Measurements from ENCODE around the gene ADARB2.

Gene ADARB2

DNA sequence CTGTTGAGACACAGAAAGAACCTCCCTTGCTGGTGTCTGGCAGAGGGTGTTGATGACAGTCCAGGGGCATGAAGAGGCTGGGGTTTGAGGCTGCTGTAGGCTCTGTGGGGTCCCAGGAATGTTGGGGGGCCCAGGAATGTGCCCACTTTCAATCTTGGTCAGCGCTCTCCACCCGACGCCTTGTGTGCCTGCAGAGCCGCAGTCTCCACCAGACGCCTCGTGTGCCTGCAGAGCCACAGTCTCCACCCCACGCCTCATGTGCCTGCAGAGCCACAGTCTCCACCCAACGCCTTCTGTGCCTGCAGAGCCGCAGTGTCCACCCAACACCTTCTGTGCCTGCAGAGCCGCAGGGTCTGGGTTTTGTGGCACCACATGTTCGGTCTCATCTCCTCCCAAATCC lies 84.0 kb downstream of the ADARB2 start:
- DNase-seq (ENCODE audit: low read depth) = no peak
- no peak overlapping the region for H3K4me3 ChIP-seq (ENCODE audit: control insufficient read depth, low read depth, low read length)
- TF ChIP-seq, protein P1, sequence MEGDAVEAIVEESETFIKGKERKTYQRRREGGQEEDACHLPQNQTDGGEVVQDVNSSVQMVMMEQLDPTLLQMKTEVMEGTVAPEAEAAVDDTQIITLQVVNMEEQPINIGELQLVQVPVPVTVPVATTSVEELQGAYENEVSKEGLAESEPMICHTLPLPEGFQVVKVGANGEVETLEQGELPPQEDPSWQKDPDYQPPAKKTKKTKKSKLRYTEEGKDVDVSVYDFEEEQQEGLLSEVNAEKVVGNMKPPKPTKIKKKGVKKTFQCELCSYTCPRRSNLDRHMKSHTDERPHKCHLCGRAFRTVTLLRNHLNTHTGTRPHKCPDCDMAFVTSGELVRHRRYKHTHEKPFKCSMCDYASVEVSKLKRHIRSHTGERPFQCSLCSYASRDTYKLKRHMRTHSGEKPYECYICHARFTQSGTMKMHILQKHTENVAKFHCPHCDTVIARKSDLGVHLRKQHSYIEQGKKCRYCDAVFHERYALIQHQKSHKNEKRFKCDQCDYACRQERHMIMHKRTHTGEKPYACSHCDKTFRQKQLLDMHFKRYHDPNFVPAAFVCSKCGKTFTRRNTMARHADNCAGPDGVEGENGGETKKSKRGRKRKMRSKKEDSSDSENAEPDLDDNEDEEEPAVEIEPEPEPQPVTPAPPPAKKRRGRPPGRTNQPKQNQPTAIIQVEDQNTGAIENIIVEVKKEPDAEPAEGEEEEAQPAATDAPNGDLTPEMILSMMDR (IDR thresholded peaks at IDR 0.05; ENCODE audit: control insufficient read depth, insufficient read depth, low read depth, low read length, missing control alignments) = no peak

DNA sequence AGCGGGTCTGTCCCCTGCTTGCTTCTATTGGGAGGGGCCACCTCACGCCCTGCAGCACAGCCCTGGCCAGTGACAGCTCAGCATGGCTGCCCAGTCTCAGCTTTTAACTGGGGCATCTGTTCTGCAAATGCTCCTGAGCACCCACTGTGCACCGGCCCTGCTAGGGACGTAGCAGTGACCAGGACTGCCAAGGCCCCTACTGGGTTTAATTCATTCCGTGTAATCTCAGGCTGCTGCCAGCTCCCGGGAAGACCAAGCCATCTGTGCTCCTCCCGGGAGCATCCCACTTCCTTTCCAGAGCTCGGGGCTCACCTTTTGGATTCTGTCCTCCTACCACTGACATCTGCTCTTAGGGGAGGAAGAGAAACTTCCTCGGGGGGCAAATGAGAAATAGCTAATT lies 85.2 kb downstream of the ADARB2 start:
- no peak for DNase-seq (ENCODE audit: low read depth)
- no peak overlapping the region for H3K4me3 ChIP-seq (ENCODE audit: control insufficient read depth, low read depth, low read length)
- TF ChIP-seq, protein P1 (IDR thresholded peaks at IDR 0.05; ENCODE audit: control insufficient read depth, insufficient read depth, low read depth, low read length, missing control alignments) = no peak

DNA sequence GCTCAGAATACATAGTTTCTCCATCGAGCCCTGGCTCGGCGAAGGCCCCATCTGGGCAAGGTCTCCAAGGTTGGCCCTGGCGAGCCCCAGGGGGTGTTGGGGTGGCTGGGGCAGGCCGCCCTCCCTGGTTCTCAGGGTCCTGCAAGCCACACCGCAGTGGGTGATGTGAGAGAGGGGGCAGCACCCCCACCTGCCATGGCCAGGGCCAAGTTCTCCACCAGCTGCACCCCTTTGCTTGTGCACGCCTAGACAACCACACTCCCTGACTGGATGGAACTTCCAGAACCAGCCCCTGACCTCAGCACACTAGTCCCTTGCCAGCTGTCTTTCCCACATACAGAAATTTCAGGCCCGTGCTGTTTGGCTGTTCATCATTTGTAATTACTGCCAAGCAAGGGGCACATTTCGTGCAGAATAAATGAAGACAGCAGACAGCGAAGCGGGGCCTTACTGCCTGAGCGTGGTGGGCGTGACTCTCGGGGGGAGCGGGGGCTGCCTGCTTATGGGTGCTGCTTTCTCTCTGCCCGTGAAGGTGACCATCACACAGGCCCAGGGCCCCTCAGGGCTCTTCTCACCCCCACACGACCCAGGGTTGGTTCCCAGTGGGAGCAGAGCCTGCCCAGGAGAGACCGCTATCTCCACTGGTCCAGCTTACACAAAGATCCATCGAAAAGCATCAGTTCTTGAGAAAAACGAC lies 85.9 kb downstream of the ADARB2 start:
- H3K4me3 ChIP-seq (ENCODE audit: control insufficient read depth, low read depth, low read length) = no peak overlapping the region
- TF ChIP-seq, protein P1 (IDR thresholded peaks at IDR 0.05; ENCODE audit: control insufficient read depth, insufficient read depth, low read depth, low read length, missing control alignments) = no peak
- DNase-seq (ENCODE audit: low read depth) = no peak

DNA sequence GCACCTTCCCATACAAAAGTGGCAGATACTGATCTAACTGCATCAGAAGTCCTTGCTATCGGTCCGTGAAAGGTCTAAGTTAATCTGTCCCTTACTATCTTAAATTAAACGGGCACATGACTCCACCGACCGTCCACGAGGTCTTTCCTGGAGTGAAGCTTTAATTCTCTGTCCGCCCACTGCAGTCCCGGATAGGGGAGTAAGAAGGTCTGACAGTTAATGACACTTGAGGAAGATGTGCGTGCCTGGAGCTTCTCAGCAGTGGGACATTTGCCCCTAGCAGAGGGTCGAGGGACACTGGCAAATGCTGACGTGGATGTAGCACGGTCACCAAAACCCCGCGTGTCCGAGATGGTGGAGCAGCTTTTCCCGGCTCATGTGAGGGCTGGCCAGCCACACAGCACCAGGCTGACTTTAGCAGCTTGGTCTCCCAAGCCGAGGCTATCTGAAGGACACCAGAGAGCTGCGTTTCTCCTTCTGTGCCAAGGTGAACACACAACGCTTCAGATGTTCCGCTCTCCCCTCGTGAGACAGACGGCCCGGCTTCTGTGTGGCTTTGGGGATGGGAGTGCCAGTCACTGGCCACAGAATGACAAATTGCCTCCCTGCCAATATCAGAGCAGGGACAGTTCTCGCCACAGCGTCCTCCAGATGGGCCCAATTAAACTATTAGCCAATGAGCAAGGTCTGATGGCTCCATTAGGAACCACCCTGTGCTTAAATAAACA lies 86.6 kb downstream of the ADARB2 start:
- TF ChIP-seq, protein P1 (IDR thresholded peaks at IDR 0.05; ENCODE audit: control insufficient read depth, insufficient read depth, low read depth, low read length, missing control alignments) = no peak
- no peak overlapping the region for H3K4me3 ChIP-seq (ENCODE audit: control insufficient read depth, low read depth, low read length)
- no peak for DNase-seq (ENCODE audit: low read depth)

DNA sequence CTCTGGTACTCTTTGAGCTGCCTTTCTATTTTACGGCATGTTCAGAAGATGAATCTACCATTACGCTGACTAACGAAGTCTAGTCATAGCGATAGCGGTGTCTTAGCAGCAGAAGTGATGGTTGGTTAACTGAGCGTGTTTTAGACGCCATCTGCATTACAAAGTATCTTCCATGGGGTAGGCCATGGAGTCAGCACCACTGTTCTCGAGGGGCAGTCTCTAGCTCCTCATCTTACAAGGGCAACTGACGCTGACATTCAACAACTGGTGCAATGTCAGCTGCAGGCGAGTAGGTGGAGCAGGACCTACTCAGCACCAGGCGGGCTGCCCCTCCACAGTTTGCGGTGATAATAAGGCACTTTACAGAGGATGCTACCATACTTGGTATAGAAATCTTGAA lies 88.7 kb downstream of the ADARB2 start:
- no peak overlapping the region for H3K4me3 ChIP-seq (ENCODE audit: control insufficient read depth, low read depth, low read length)
- DNase-seq (ENCODE audit: low read depth) = no peak
- TF ChIP-seq, protein P1 (IDR thresholded peaks at IDR 0.05; ENCODE audit: control insufficient read depth, insufficient read depth, low read depth, low read length, missing control alignments) = no peak

DNA sequence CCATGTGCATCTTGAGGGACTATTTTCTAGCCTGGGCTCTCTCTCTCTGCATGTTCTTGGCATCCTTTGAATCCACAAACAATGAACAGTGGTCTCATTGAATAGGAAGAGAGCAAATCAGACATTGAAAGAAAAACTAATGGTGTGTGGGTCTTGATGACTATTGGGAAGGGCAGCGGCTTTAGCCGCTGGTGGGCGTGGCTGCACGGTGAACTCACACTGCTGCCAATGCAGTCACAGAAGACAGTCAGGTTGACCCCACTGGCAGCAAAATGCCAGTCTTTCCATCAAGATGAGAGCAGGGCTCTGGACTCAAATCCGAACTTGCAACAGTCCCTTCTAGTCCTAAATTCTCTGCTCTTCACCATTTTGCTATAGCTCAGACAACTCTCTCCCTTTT lies 91.0 kb downstream of the ADARB2 start:
- no peak overlapping the region for H3K4me3 ChIP-seq (ENCODE audit: control insufficient read depth, low read depth, low read length)
- no peak for DNase-seq (ENCODE audit: low read depth)
- TF ChIP-seq, protein P1 (IDR thresholded peaks at IDR 0.05; ENCODE audit: control insufficient read depth, insufficient read depth, low read depth, low read length, missing control alignments) = no peak

Data from AG09309 (cell line).